Activated B cell treated with CpG ODN at 0.5 μM for 24 hours (primary cell): Measurements from ENCODE around the gene CARD6. TPM values are rescaled to one million over a fixed set of nuclear protein-coding genes. Genes with fewer than 3 reads are reported as not detected.
"Not testable (repeated sequence)": the region's sequence is repeated elsewhere in the genome, so short reads cannot be mapped to it uniquely, and the experiment has no call there.

Experiments
- ATAC-seq: fragments of 200-7000 bp; cut with Tn5 transposase; one replicate; pipeline ENCODE4 v1.10.0; 2021; ENCODE audit warnings: low read depth, mild to moderate bottlenecking, moderate library complexity
- CTCF ChIA-PET: fragments of 350-600 bp; sonication (Branson Sonifier 250); formaldehyde crosslinking; loops from one replicate; lab custom pipeline; 2021; ENCODE audit warnings: antibody characterized with exemption; lab: Charles Lee
- POLR2A ChIA-PET: fragments of 350-600 bp; sonication (Branson Sonifier 250); formaldehyde crosslinking; loops from one replicate; lab custom pipeline; 2021; ENCODE audit warnings: antibody characterized with exemption; lab: Charles Lee
- DNase-seq: peaks from one replicate; pipeline ENCODE4 v3.0.0; 2022
- H3K27ac Mint-ChIP-seq: one replicate; pipeline ENCODE4 v1.8.0; 2020; ENCODE audit warnings: mixed read lengths
- H3K27me3 Mint-ChIP-seq: one replicate; pipeline ENCODE4 v1.8.0; 2021; ENCODE audit warnings: mixed read lengths
- H3K36me3 Mint-ChIP-seq: one replicate; pipeline ENCODE4 v1.8.0; 2021; ENCODE audit warnings: low read depth, mixed read lengths
- H3K4me1 Mint-ChIP-seq: one replicate; pipeline ENCODE4 v1.8.0; 2021; ENCODE audit warnings: mixed read lengths
- H3K4me3 Mint-ChIP-seq: one replicate; pipeline ENCODE4 v1.8.0; 2020; ENCODE audit warnings: mild to moderate bottlenecking, mixed read lengths
- H3K9me3 Mint-ChIP-seq: one replicate; pipeline ENCODE4 v1.8.0; 2020; ENCODE audit warnings: mixed read lengths
- CTCF ChIP-seq: fragments of 200-600 bp; IDR thresholded peaks from one replicate; pipeline ENCODE4 v1.8.0; 2022; ENCODE audit warnings: antibody characterized with exemption, mild to moderate bottlenecking
- intact Hi-C: fragments of 100-400 bp; cut with micrococcal nuclease; formaldehyde crosslinking; loops from one replicate; pipeline ENCODE4 v1.15.1; 2024
- total RNA-seq: library from RNA; stranded (reverse); gene quantifications from 2 replicates; pipeline ENCODE4 v1.2.3, GENCODE V29; 2022

CARD6 gene
- total RNA-seq, 1 donor from 2014 or later: 4.3 TPM

- H3K4me1 Mint-ChIP-seq: no peaks in the 10 kb centered on the region
- DNase-seq (no peak), ATAC-seq (no peak)
- intact Hi-C loops: loop anchor here (5.0 kb wide), 1 partner anchor 930 kb away; no protein-coding TSS in a partner anchor
- ChIA-PET POLR2A (no interaction called here), CTCF (no interaction called here)
- H3K36me3 Mint-ChIP-seq: no peaks in the 10 kb centered on the region
- no peak for TF ChIP-seq CTCF
- H3K27ac Mint-ChIP-seq: no peak overlapping the region
- peaks cover 11% of the 10 kb centered on the region for H3K9me3 Mint-ChIP-seq
- no peaks in the 10 kb centered on the region for H3K27me3 Mint-ChIP-seq
- no peak overlapping the region for H3K4me3 Mint-ChIP-seq
Observed at GRCh38 chr5:40877371-40877988, 36.3 kb downstream of the CARD6 start.

- no peaks in the 10 kb centered on the region for H3K27me3 Mint-ChIP-seq
- H3K4me3 Mint-ChIP-seq: no peak overlapping the region
- H3K4me1 Mint-ChIP-seq: no peaks in the 10 kb centered on the region
- intact Hi-C loops: loop anchor here (1.0 to 5.0 kb wide), 7 partner anchors 124 to 1300 kb away; partner anchors contain the start of gene TTC33
- ATAC-seq: peak; percentile 28
- peaks cover 11% of the 10 kb centered on the region for H3K9me3 Mint-ChIP-seq
- peak; percentile 20 for TF ChIP-seq CTCF
- CTCF ChIA-PET: interaction anchor here (0.6 to 2.4 kb wide), 6 partner anchors 8 to 1302 kb away, joined by 3 to 10 read pairs (median 3); no protein-coding TSS in a partner anchor
- H3K27ac Mint-ChIP-seq: no peak overlapping the region
- DNase-seq: no peak
- H3K36me3 Mint-ChIP-seq: no peaks in the 10 kb centered on the region
- POLR2A ChIA-PET: no interaction called here
Observed at GRCh38 chr5:40879163-40879942, 38.2 kb downstream of the CARD6 start.

GRCh38 chr5:40882291-40882690 is 41.1 kb downstream of the CARD6 start:
- no peak for DNase-seq
- H3K4me3 Mint-ChIP-seq: no peak overlapping the region
- POLR2A ChIA-PET: no interaction called here
- H3K27me3 Mint-ChIP-seq: no peaks in the 10 kb centered on the region
- no peak overlapping the region for H3K27ac Mint-ChIP-seq
- no peaks in the 10 kb centered on the region for H3K36me3 Mint-ChIP-seq
- H3K9me3 Mint-ChIP-seq: peaks cover 7% of the 10 kb centered on the region
- intact Hi-C loops: no loop called here
- CTCF ChIA-PET: no interaction called here
- no peaks in the 10 kb centered on the region for H3K4me1 Mint-ChIP-seq
- ATAC-seq: no peak
- no peak for TF ChIP-seq CTCF

- H3K27ac Mint-ChIP-seq, ATAC-seq, POLR2A ChIA-PET, H3K4me1 Mint-ChIP-seq, DNase-seq, intact Hi-C loops, H3K27me3 Mint-ChIP-seq, H3K4me3 Mint-ChIP-seq, H3K9me3 Mint-ChIP-seq, H3K36me3 Mint-ChIP-seq: not testable (repeated sequence)
- CTCF ChIA-PET: interaction anchor here (1.2 kb wide), 1 partner anchor 1307 kb away, joined by 3 read pairs; no protein-coding TSS in a partner anchor
Observed at GRCh38 chr5:40883051-40883450, 41.9 kb downstream of the CARD6 start.

GRCh38 chr5:40895440-40896425 is 54.6 kb downstream of the CARD6 start:
- H3K27ac Mint-ChIP-seq, H3K36me3 Mint-ChIP-seq, CTCF ChIA-PET: not testable (repeated sequence)

More at GRCh38 chr5:40895440-40896425, 54.6 kb downstream of the CARD6 start:
- DNase-seq, H3K9me3 Mint-ChIP-seq, intact Hi-C loops, H3K4me3 Mint-ChIP-seq, H3K27me3 Mint-ChIP-seq, H3K4me1 Mint-ChIP-seq, POLR2A ChIA-PET, ATAC-seq: not testable (repeated sequence)
